Panc1 (cell line): ENCODE data around the gene RAI2. TPM values are rescaled to one million over a fixed set of nuclear protein-coding genes. Genes with fewer than 3 reads are reported as not detected.

ENCODE experiments used
- ATAC-seq: fragments of 200-7000 bp; cut with Tn5 transposase; 2 replicates; pipeline ENCODE4 v1.9.1; 2020; ENCODE audit warnings: mild to moderate bottlenecking, moderate library complexity
- BruUV-seq: library from RNA; stranded (reverse); fragments of 400-500 nt; replicated peaks from 2 replicates; lab custom pipeline; 2021; lab: Mats Ljungman, UMichigan
- CTCF ChIA-PET: fragments of 300-600 bp; sonication (Branson Sonifier 250); formaldehyde crosslinking; loops from one replicate; lab custom pipeline; 2022; ENCODE audit warnings: antibody characterized with exemption; lab: Charles Lee
- POLR2A ChIA-PET: fragments of 300-600 bp; sonication (Branson Sonifier 250); formaldehyde crosslinking; loops from one replicate; lab custom pipeline; 2022; ENCODE audit warnings: antibody characterized with exemption; lab: Charles Lee
- DNase-seq: peaks from one replicate; pipeline ENCODE4 v3.0.0-alpha.2; 2010; ENCODE audit warnings: low read depth, low spot score
- H3K27ac ChIP-seq: 2 replicates; pipeline ENCODE4 v1.5.1; 2011; ENCODE audit warnings: mild to moderate bottlenecking, low read length, inconsistent platforms
- H3K27me3 ChIP-seq: fragments of 200-500 bp; sonication (Bioruptor generic); 2 replicates; pipeline ENCODE4 v1.6.0; 2014; ENCODE audit warnings: low read length, inconsistent platforms; ENCODE audit not compliant: control insufficient read depth, insufficient read depth
- H3K36me3 ChIP-seq: fragments of 200-500 bp; sonication (Bioruptor generic); 2 replicates; pipeline ENCODE4 v1.5.1; 2014; ENCODE audit warnings: inconsistent platforms, mild to moderate bottlenecking, low read length, moderate library complexity; ENCODE audit not compliant: control insufficient read depth, insufficient read depth
- H3K4me1 ChIP-seq: 2 replicates; pipeline ENCODE4 v1.5.1; 2011; ENCODE audit warnings: inconsistent platforms, mild to moderate bottlenecking, low read length, moderate library complexity; ENCODE audit not compliant: control insufficient read depth, insufficient read depth
- H3K4me3 ChIP-seq, 2 experiments: 2 replicates each; pipeline ENCODE4 v1.5.1; 2011 to 2012; ENCODE audit warnings: low read depth in 2 of 2, low read length in 2 of 2, mild to moderate bottlenecking in 2 of 2, inconsistent platforms in 1 of 2, moderate library complexity in 1 of 2
- H3K9me3 ChIP-seq: fragments of 200-500 bp; sonication (Bioruptor generic); 2 replicates; pipeline ENCODE4 v1.5.1; 2014; ENCODE audit warnings: low read depth, mild to moderate bottlenecking, inconsistent platforms, low read length, moderate library complexity; ENCODE audit not compliant: control insufficient read depth, insufficient read depth
- POLR2AphosphoS5 ChIP-seq: IDR thresholded peaks from 2 replicates; pipeline ENCODE4 v1.6.1; 2012; ENCODE audit warnings: mild to moderate bottlenecking, low read depth, low read length, moderate library complexity
- REST ChIP-seq, 2 experiments: IDR thresholded peaks; 2 replicates each; pipeline ENCODE4 v1.6.1; 2011 to 2012; ENCODE audit warnings: low read depth in 2 of 2, control low read depth in 1 of 2, low read length in 1 of 2, mild to moderate bottlenecking in 1 of 2, moderate library complexity in 1 of 2; ENCODE audit not compliant: insufficient read depth in 1 of 2
- SIN3A ChIP-seq: IDR thresholded peaks from 2 replicates; pipeline ENCODE4 v1.6.1; 2012; ENCODE audit warnings: low read depth, mild to moderate bottlenecking, low read length, moderate library complexity, borderline replicate concordance; ENCODE audit not compliant: insufficient read depth
- TCF7L2 ChIP-seq: IDR thresholded peaks from 2 replicates; pipeline ENCODE4 v1.6.1; 2011; ENCODE audit warnings: mild to moderate bottlenecking, low read depth, low read length, inconsistent platforms
- in situ Hi-C: cut with HindIII; loops from 2 replicates; pipeline ENCODE4 v1.10.0; 2016; ENCODE audit warnings: low sequenced_read_pairs, low pct_unique_long_range_greater_than_20kb
- intact Hi-C: fragments of 100-400 bp; cut with micrococcal nuclease; formaldehyde crosslinking; loops from one replicate; pipeline ENCODE4 v1.10.0; 2022; ENCODE audit not compliant: unreplicated experiment
- total RNA-seq: library from RNA; stranded (reverse); gene quantifications from one replicate; pipeline ENCODE4 v1.2.1, GENCODE V29; 2021; ENCODE audit not compliant: unreplicated experiment
- TF ChIP-seq, protein P1 (sequence below): fragments of 450-650 bp; IDR thresholded peaks from 2 replicates; pipeline ENCODE4 v1.5.1; 2017; ENCODE audit warnings: mild to moderate bottlenecking

RAI2 gene
- total RNA-seq, 1 experiment from 2014 or later: 0.13 TPM

DNA sequence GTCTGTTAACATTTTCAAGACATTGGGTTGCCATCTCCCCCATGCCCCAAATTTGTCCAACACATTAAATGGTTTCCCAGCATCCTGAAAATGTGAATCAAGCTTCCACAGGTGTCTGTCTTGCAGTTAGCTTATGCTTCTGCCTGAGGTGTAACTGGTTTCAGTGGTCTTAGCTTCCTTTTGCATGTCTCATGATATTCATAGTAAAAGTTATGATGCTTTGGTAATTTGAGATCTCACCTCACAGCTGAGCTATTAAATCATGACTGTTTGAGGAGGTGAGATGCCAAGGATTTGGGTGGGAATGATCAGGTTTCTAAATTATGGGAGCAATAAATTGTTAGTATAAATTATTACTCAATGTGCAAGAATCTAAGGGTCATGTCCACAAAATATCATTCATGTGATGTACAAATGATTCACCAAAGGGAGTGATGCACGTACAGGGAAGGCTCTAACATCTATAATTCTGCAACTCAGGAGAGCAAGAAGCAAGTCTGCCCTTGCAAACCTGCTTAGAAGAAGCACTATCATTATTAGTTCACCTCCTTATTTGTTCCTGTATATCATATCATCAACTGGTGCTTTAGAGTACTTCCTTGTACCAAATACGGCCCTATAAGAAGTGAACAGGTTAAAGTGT, 17.1 kb upstream of the RAI2 start:
- Histone ChIP-seq H3K27me3 (no peaks in the 10 kb centered on the region), H3K36me3 (no peaks in the 10 kb centered on the region), H3K4me1 (no peaks in the 10 kb centered on the region), H3K27ac (no peak overlapping the region), H3K4me3 (no peak overlapping the region), H3K9me3 (no peaks in the 10 kb centered on the region)
- BruUV-seq: no TSS peak
- TF ChIP-seq SIN3A (no peak), REST (IDR thresholded peaks at IDR 0.05; ENCODE audit: insufficient read depth in 1 of 2, low read depth in 2 of 2, low read length in 1 of 2) (no peak), TCF7L2 (no peak), POLR2AphosphoS5 (no peak)
- TF ChIP-seq, protein P1, sequence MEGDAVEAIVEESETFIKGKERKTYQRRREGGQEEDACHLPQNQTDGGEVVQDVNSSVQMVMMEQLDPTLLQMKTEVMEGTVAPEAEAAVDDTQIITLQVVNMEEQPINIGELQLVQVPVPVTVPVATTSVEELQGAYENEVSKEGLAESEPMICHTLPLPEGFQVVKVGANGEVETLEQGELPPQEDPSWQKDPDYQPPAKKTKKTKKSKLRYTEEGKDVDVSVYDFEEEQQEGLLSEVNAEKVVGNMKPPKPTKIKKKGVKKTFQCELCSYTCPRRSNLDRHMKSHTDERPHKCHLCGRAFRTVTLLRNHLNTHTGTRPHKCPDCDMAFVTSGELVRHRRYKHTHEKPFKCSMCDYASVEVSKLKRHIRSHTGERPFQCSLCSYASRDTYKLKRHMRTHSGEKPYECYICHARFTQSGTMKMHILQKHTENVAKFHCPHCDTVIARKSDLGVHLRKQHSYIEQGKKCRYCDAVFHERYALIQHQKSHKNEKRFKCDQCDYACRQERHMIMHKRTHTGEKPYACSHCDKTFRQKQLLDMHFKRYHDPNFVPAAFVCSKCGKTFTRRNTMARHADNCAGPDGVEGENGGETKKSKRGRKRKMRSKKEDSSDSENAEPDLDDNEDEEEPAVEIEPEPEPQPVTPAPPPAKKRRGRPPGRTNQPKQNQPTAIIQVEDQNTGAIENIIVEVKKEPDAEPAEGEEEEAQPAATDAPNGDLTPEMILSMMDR: no peak
- in situ Hi-C loops: no loop called here
- ChIA-PET CTCF (no interaction called here), POLR2A (no interaction called here)
- intact Hi-C loops: no loop called here
- ATAC-seq (no peak), DNase-seq (no peak)

GRCh38 chrX:17876135-17876534, 15.0 kb upstream of the RAI2 start:
- no peaks in the 10 kb centered on the region for H3K9me3 ChIP-seq
- in situ Hi-C loops (no loop called here), intact Hi-C loops (no loop called here)
- no peak overlapping the region for H3K27ac ChIP-seq
- no peak for ATAC-seq
- ChIA-PET CTCF (no interaction called here), POLR2A (no interaction called here)
- H3K36me3 ChIP-seq: no peaks in the 10 kb centered on the region
- no TSS peak for BruUV-seq
- no peaks in the 10 kb centered on the region for H3K27me3 ChIP-seq
- TF ChIP-seq SIN3A: no peak
- TF ChIP-seq POLR2AphosphoS5: no peak
- no peak for DNase-seq
- H3K4me3 ChIP-seq: no peak overlapping the region
- no peaks in the 10 kb centered on the region for H3K4me1 ChIP-seq

- no TSS peak for BruUV-seq
- intact Hi-C loops (no loop called here), in situ Hi-C loops (no loop called here)
- Histone ChIP-seq H3K36me3 (no peaks in the 10 kb centered on the region), H3K9me3 (no peaks in the 10 kb centered on the region), H3K27me3 (no peaks in the 10 kb centered on the region), H3K4me1 (no peaks in the 10 kb centered on the region), H3K27ac (no peak overlapping the region), H3K4me3 (no peak overlapping the region)
- CTCF ChIA-PET: no interaction called here
- DNase-seq (no peak), ATAC-seq (no peak)
- no peak for TF ChIP-seq SIN3A
- TF ChIP-seq, protein P1: no peak
- no peak for TF ChIP-seq TCF7L2
- no peak for TF ChIP-seq POLR2AphosphoS5
- TF ChIP-seq REST (IDR thresholded peaks at IDR 0.05; ENCODE audit: insufficient read depth in 1 of 2, low read depth in 2 of 2, low read length in 1 of 2): no peak
- POLR2A ChIA-PET: no interaction called here
Measured at GRCh38 chrX:17869580-17869979, 8.5 kb upstream of the RAI2 start.
